Esophagus squamous epithelium (tissue), 5 donors: Measurements from ENCODE around the gene FAM53B. TPM values are rescaled to one million over a fixed set of nuclear protein-coding genes. Genes with fewer than 3 reads are reported as not detected.
A peak's percentile ranks its signal among the peaks of the same experiment; 100 is the strongest.

Experiments used
- DNase-seq: peaks from one replicate; lab custom pipeline; 2025; lab: John Stamatoyannopoulos, UW
- H3K27ac ChIP-seq, 4 donors: fragments of 200-600 bp; sonication (generic); one replicate each; pipeline ENCODE4 v1.5.1; 2016 to 2019; ENCODE audit warnings: mild to moderate bottlenecking in 1 of 4
- H3K27me3 ChIP-seq, 4 donors: fragments of 200-600 bp; sonication (generic); 1 replicate in 3 of 4; 2 replicates in 1 of 4; pipeline versions ENCODE4 v1.5.1 to v1.6.0; 2017 to 2021; ENCODE audit warnings: antibody characterized with exemption in 1 of 4
- H3K36me3 ChIP-seq, 3 donors: fragments of 200-600 bp; sonication (generic); one replicate each; pipeline ENCODE4 v1.5.1; 2016 to 2019
- H3K4me1 ChIP-seq, 3 donors: fragments of 200-600 bp; sonication (generic); one replicate each; pipeline ENCODE4 v1.5.1; 2017 to 2019
- H3K4me3 ChIP-seq, 4 donors: fragments of 200-600 bp; sonication (generic); 1 replicate in 3 of 4; 2 replicates in 1 of 4; pipeline ENCODE4 v1.5.1; 2016 to 2019; ENCODE audit warnings: mild to moderate bottlenecking in 2 of 4, moderate library complexity in 1 of 4
- H3K9me3 ChIP-seq, 3 donors: fragments of 200-600 bp; sonication (generic); one replicate each; pipeline ENCODE4 v1.5.1; 2016 to 2019
- POLR2A ChIP-seq, 4 donors: fragments of 450-650 bp; IDR thresholded peaks; one replicate each; pipeline ENCODE4 v1.6.1; 2017; ENCODE audit warnings: antibody characterized with exemption in 4 of 4, mild to moderate bottlenecking in 4 of 4, moderate library complexity in 3 of 4
- WGBS, 2 donors: methylation state at CpG; one replicate each; pipeline ENCODE4 v1.1.5; 2018; 5-methylcytosine and 5-hydroxymethylcytosine counted together
- intact Hi-C: fragments of 100-400 bp; cut with DNase I; formaldehyde crosslinking; loops from one replicate; pipeline ENCODE4 v1.15.0; 2022
- total RNA-seq, 4 donors: library from RNA; depleted of rRNA; stranded (reverse); fragments of >200 nt; gene quantifications; one replicate each; pipeline ENCODE4 v1.1.0, GENCODE V29; 2016
- TF ChIP-seq, protein P1 (sequence below), 6 experiments: fragments of 450-650 bp in 4 of 6; fragments of 200-600 bp in 2 of 6; sonication (generic) in 2 of 6; IDR thresholded peaks; one replicate each; pipeline ENCODE4 v1.5.1; 2016 to 2019; ENCODE audit warnings: antibody characterized with exemption in 6 of 6, mild to moderate bottlenecking in 4 of 6, moderate library complexity in 4 of 6
- donor health status: DM: yes; HTN: yes; CAD: no.

FAM53B gene
- total RNA-seq, 4 donors from 2014 or later = 27.4 to 54.2 (median 31.5) TPM

DNA sequence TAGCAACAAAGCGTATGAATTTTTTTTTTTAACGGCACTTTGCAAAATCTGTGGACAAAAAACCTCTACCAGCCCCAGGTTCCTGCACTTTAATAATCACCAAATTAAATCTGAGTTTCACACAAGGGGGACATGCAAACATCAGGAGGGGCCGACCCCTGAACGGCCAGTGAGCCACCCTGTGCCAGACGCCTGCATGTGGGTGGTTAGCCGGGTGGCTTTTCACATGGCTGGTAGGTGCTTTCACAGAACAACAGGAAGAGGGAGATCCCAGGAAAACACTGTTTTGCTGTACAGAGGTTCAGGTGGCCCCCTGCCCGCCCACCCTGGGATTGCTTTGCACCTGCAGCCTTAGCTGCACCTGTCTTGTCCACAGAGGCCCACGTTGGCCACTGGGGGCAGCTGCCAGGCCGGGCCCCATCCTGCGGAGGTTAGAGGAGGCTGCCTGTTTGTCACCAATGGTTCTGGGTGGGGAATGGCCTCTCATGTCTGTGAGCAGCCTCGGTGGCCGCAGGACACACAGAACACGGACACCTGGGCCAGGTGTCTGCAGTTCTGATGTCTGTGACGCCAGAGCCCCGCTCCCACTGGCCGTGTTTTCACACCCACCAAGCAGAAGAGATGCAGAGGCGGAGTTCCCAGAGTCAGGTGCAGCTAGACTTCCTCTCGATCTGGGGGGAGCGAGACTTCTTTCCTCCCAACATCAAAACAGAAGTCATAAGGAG is 107.7 kb downstream of the FAM53B start:
- H3K27ac ChIP-seq = no peak overlapping the region
- no peaks in the 10 kb centered on the region for H3K27me3 ChIP-seq
- no peaks in the 10 kb centered on the region for H3K9me3 ChIP-seq
- no peak for DNase-seq
- TF ChIP-seq, protein P1, sequence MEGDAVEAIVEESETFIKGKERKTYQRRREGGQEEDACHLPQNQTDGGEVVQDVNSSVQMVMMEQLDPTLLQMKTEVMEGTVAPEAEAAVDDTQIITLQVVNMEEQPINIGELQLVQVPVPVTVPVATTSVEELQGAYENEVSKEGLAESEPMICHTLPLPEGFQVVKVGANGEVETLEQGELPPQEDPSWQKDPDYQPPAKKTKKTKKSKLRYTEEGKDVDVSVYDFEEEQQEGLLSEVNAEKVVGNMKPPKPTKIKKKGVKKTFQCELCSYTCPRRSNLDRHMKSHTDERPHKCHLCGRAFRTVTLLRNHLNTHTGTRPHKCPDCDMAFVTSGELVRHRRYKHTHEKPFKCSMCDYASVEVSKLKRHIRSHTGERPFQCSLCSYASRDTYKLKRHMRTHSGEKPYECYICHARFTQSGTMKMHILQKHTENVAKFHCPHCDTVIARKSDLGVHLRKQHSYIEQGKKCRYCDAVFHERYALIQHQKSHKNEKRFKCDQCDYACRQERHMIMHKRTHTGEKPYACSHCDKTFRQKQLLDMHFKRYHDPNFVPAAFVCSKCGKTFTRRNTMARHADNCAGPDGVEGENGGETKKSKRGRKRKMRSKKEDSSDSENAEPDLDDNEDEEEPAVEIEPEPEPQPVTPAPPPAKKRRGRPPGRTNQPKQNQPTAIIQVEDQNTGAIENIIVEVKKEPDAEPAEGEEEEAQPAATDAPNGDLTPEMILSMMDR (IDR thresholded peaks at IDR 0.05) = no peak
- no peak for TF ChIP-seq POLR2A (IDR thresholded peaks at IDR 0.05)
- H3K36me3 ChIP-seq = peaks cover 0 to 26% (median 9%) of the 10 kb centered on the region in 3 donors
- 78 to 96% methylated on average over 2 to 12 of the region's 19 CpGs for WGBS, 2 donors
- H3K4me3 ChIP-seq = no peak overlapping the region
- peaks cover 32 to 72% (median 47%) of the 10 kb centered on the region in 3 donors for H3K4me1 ChIP-seq
- intact Hi-C loops = no loop called here

DNA sequence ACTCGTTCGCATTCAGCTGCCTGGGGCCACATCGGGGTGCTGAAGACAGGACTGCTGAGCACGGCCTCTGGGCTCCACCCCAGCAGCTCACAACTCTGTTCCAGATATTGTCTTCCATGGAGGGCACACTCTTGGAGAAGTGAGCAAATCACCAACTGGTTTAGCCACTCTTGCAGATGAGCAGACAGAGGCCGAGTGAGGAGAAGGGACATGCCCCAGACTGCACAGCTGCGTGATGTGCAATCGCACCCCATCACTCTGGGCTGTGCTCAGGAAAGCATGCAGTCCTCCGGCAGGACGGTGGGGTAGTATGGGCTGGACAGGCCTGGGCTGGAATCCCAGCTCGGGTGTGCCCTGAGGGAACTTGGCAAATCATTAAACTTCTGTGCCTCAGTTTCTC is 111.6 kb downstream of the FAM53B start:
- 61 to 68% methylated on average over 3 to 4 of the region's 10 CpGs for WGBS, 2 donors
- peak overlapping the region in 1 of 4 donors; percentile 24 for H3K4me3 ChIP-seq
- peaks cover 35 to 72% (median 43%) of the 10 kb centered on the region in 3 donors for H3K4me1 ChIP-seq
- intact Hi-C loops = no loop called here
- no peak for TF ChIP-seq POLR2A (IDR thresholded peaks at IDR 0.05)
- TF ChIP-seq, protein P1 (IDR thresholded peaks at IDR 0.05) = no peak
- no peaks in the 10 kb centered on the region for H3K27me3 ChIP-seq
- peak overlapping the region; percentile 75 to 83 (median 77) for H3K27ac ChIP-seq
- no peaks in the 10 kb centered on the region for H3K9me3 ChIP-seq
- peaks cover 0 to 16% (median 9%) of the 10 kb centered on the region in 3 donors for H3K36me3 ChIP-seq
- DNase-seq = no peak

DNA sequence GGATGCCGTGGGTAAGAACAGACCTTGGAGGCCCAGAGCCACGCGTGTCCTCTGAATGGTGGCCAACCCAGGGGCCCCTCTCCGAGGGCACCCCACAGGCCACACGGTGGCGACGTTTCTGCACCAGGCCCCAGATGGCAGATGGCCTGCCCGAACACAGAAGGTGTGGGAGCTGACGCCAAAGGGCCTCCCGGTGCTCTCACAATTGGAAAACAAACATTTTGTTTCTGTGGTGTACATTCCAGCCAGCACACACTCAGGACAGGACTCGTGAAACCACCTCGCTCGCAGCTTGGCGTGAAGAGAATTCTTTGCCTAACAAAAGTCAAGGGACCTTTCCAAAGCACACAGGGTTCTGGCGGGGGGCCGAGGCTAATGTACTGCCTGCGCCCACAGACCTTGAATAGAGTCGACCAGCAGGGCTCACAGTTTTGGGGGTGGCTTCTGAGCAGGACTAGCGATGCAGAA is 112.1 kb downstream of the FAM53B start:
- Histone ChIP-seq H3K27me3 (no peaks in the 10 kb centered on the region), H3K27ac (peak overlapping the region; percentile 75 to 83 (median 77)), H3K36me3 (peaks cover 0 to 14% (median 9%) of the 10 kb centered on the region in 3 donors), H3K9me3 (no peaks in the 10 kb centered on the region), H3K4me3 (peak overlapping the region in 1 of 4 donors; percentile 24), H3K4me1 (peaks cover 39 to 72% (median 47%) of the 10 kb centered on the region in 3 donors)
- no peak for TF ChIP-seq POLR2A (IDR thresholded peaks at IDR 0.05)
- TF ChIP-seq, protein P1 (IDR thresholded peaks at IDR 0.05) = peak in 5 of 6 experiments; percentile 39 to 73 (median 68)
- intact Hi-C loops = no loop called here
- 35 to 67% methylated on average over 3 to 5 of the region's 19 CpGs for WGBS, 2 donors
- no peak for DNase-seq

DNA sequence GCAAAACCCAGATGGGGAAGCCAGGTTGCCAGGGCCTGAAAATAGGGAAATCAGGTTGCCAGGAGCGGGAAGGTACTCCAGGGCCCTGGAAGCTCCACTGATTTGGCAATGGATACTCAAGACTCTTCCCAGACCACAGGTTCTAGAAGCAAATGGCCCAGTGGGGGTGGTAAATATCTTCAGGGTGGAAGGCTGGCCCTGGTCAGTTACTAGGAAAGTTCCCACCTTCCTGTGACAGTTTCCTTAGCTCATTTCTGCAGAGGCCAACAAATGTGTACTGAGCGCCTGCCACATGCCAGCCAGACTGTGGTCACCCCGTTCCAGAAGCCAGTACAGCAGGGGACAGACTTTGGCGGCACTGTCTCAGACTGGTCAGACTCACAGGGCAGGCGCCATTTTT is 113.6 kb downstream of the FAM53B start:
- H3K4me1 ChIP-seq = peaks cover 54 to 80% (median 61%) of the 10 kb centered on the region in 3 donors

More for the DNA sequence above, 113.6 kb downstream of the FAM53B start:
- Histone ChIP-seq H3K36me3 (peaks cover 0 to 5% (median 2%) of the 10 kb centered on the region in 3 donors), H3K27me3 (no peaks in the 10 kb centered on the region), H3K4me3 (no peak overlapping the region), H3K9me3 (no peaks in the 10 kb centered on the region), H3K27ac (peak overlapping the region in 3 of 4 donors; percentile 75 to 83 (median 77))
- no peak for DNase-seq
- WGBS, 2 donors = 88 to 96% methylated on average over 3 to 4 of the region's 5 CpGs
- TF ChIP-seq POLR2A (IDR thresholded peaks at IDR 0.05) = no peak
- TF ChIP-seq, protein P1 (IDR thresholded peaks at IDR 0.05) = no peak
- intact Hi-C loops = no loop called here
